Smooth muscle cell (in vitro differentiated cells): ENCODE results near the gene NIPA2. TPM values are rescaled to one million over a fixed set of nuclear protein-coding genes. Genes with fewer than 3 reads are reported as not detected.

ENCODE experiments used
- DNase-seq: peaks from one replicate; lab custom pipeline; 2025; ENCODE audit not compliant: unreplicated experiment; lab: John Stamatoyannopoulos, UW
- H2AFZ ChIP-seq: fragments of 200-600 bp; sonication (generic); 2 replicates; pipeline ENCODE4 v1.6.0; 2016; ENCODE audit warnings: antibody characterized with exemption, low read depth, mild to moderate bottlenecking
- H3F3A ChIP-seq: fragments of 200-600 bp; sonication (generic); 2 replicates; pipeline ENCODE4 v1.6.0; 2017; ENCODE audit warnings: antibody characterized with exemption, low read depth
- H3K27ac ChIP-seq: fragments of 200-600 bp; sonication (generic); 2 replicates; pipeline ENCODE4 v1.5.1; 2016; ENCODE audit warnings: low read depth, mild to moderate bottlenecking
- H3K27me3 ChIP-seq: fragments of 200-600 bp; sonication (generic); 2 replicates; pipeline ENCODE4 v1.6.1; 2016; ENCODE audit warnings: low read depth, mild to moderate bottlenecking
- H3K36me3 ChIP-seq: fragments of 200-600 bp; sonication (generic); 2 replicates; pipeline ENCODE4 v1.5.1; 2016; ENCODE audit warnings: low read depth
- H3K4me1 ChIP-seq: fragments of 200-600 bp; sonication (generic); 2 replicates; pipeline ENCODE4 v1.5.1; 2016; ENCODE audit warnings: low read depth
- H3K4me2 ChIP-seq: fragments of 200-600 bp; sonication (generic); 2 replicates; pipeline ENCODE4 v1.6.0; 2016; ENCODE audit warnings: mild to moderate bottlenecking
- H3K4me3 ChIP-seq: fragments of 200-600 bp; sonication (generic); 2 replicates; pipeline ENCODE4 v1.5.1; 2016; ENCODE audit warnings: mild to moderate bottlenecking
- H3K79me2 ChIP-seq: fragments of 200-600 bp; sonication (generic); 2 replicates; pipeline ENCODE4 v1.6.0; 2016; ENCODE audit warnings: low read depth, mild to moderate bottlenecking
- H3K9ac ChIP-seq: fragments of 200-600 bp; sonication (generic); 2 replicates; pipeline ENCODE4 v1.6.0; 2016; ENCODE audit warnings: low read depth
- H3K9me3 ChIP-seq: fragments of 200-600 bp; sonication (generic); replicated peaks from 2 replicates; pipeline ENCODE4 v1.5.1; 2016; ENCODE audit warnings: low read depth
- H4K20me1 ChIP-seq: fragments of 200-600 bp; sonication (generic); 2 replicates; pipeline ENCODE4 v1.6.0; 2016; ENCODE audit warnings: low read depth
- WGBS: methylation state at CpG from one replicate; pipeline ENCODE4 v1.1.7; 2016; ENCODE audit warnings: low lambda C conversion rate; 5-methylcytosine and 5-hydroxymethylcytosine counted together
- polyA plus RNA-seq: library from polyadenylated mRNA; unstranded; fragments of >200 nt; fragmentation: Nextera tagmentation; extraction: Ambion mirVana; gene quantifications from 2 replicates; pipeline ENCODE4 v1.2.1, GENCODE V29; 2016
- total RNA-seq: library from RNA; depleted of rRNA; stranded (reverse); fragments of >200 nt; gene quantifications from 2 replicates; pipeline ENCODE4 v1.2.3, GENCODE V29; 2014
- TF ChIP-seq, protein P1 (sequence below): fragments of 200-600 bp; sonication (generic); IDR thresholded peaks from 2 replicates; pipeline ENCODE4 v1.5.1; 2017; ENCODE audit warnings: borderline replicate concordance, mild to moderate bottlenecking, antibody characterized with exemption; ENCODE audit not compliant: insufficient read depth, poor library complexity, severe bottlenecking

The NIPA2 gene
- total and polyA plus RNA-seq, 2 experiments from 2014 or later: 44.7 to 70.5 TPM

- H3K4me2 ChIP-seq: no peak overlapping the region
- no peaks in the 10 kb centered on the region for H3K27me3 ChIP-seq
- H3K79me2 ChIP-seq: no peaks in the 10 kb centered on the region
- H3K36me3 ChIP-seq: no peaks in the 10 kb centered on the region
- H3K9me3 ChIP-seq: no peaks in the 10 kb centered on the region
- H2AFZ ChIP-seq: no peak overlapping the region
- H3K4me1 ChIP-seq: no peaks in the 10 kb centered on the region
- peak overlapping the region; percentile 78 for H3K9ac ChIP-seq
- WGBS: 54% methylated on average over 9 of the region's 9 CpGs
- no peak overlapping the region for H3K4me3 ChIP-seq
- H3F3A ChIP-seq: peaks cover 13% of the 10 kb centered on the region
- H4K20me1 ChIP-seq: peaks cover 12% of the 10 kb centered on the region
- peak overlapping the region; percentile 95 for H3K27ac ChIP-seq
- no peak for DNase-seq
- TF ChIP-seq, protein P1, sequence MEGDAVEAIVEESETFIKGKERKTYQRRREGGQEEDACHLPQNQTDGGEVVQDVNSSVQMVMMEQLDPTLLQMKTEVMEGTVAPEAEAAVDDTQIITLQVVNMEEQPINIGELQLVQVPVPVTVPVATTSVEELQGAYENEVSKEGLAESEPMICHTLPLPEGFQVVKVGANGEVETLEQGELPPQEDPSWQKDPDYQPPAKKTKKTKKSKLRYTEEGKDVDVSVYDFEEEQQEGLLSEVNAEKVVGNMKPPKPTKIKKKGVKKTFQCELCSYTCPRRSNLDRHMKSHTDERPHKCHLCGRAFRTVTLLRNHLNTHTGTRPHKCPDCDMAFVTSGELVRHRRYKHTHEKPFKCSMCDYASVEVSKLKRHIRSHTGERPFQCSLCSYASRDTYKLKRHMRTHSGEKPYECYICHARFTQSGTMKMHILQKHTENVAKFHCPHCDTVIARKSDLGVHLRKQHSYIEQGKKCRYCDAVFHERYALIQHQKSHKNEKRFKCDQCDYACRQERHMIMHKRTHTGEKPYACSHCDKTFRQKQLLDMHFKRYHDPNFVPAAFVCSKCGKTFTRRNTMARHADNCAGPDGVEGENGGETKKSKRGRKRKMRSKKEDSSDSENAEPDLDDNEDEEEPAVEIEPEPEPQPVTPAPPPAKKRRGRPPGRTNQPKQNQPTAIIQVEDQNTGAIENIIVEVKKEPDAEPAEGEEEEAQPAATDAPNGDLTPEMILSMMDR: no peak
Observed at GRCh38 chr15:22888120-22888859, 49.8 kb downstream of the NIPA2 start.

DNA sequence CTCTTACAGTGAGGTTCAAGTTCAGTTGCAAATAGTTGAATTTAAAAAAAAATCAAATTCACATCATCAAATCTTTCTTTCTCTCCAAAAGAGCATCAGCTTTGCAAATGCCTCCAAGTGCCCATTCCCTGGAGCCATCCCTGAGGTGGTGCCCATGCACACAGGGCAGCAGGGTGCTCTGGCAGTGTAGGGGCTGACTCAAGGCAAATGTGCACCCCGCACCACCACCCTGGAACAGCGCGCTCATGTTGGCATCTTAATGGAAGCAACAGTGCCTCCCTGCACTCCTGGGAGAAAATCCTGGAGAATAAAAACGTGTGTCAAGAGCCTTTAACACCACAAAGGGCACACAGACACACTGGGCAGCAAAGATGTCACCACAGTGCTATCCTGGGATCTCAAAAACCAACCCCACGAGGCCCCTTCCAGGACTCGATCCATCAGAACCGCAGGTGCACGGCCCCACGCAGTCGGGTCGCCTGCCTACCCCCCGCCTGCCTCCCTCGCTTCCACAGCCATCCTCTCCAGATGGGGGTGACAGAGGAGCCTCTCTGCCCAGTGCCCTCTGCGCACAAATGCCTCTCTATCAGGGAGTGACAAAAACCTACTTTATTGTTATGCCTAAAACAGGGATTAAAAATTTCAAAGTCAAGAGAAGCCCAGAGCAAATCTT is 50.8 kb downstream of the NIPA2 start:
- 96% methylated on average over 14 of the region's 14 CpGs for WGBS
- Histone ChIP-seq H3K4me1 (no peaks in the 10 kb centered on the region), H3K27ac (peak overlapping the region; percentile 95), H3K9ac (peak overlapping the region; percentile 38), H3K36me3 (no peaks in the 10 kb centered on the region), H3K27me3 (no peaks in the 10 kb centered on the region), H3K4me2 (no peak overlapping the region), H4K20me1 (peaks cover 12% of the 10 kb centered on the region), H3K79me2 (no peaks in the 10 kb centered on the region), H3F3A (peaks cover 13% of the 10 kb centered on the region), H3K9me3 (no peaks in the 10 kb centered on the region), H3K4me3 (no peak overlapping the region), H2AFZ (no peak overlapping the region)
- TF ChIP-seq, protein P1: no peak
- DNase-seq: no peak

GRCh38 chr15:22890296-22890695 is 51.8 kb downstream of the NIPA2 start:
- Histone ChIP-seq H3K4me1 (no peaks in the 10 kb centered on the region), H3F3A (peaks cover 13% of the 10 kb centered on the region), H3K79me2 (no peaks in the 10 kb centered on the region), H4K20me1 (peaks cover 12% of the 10 kb centered on the region), H3K27me3 (no peaks in the 10 kb centered on the region), H3K4me2 (no peak overlapping the region), H3K27ac (no peak overlapping the region), H3K9ac (no peak overlapping the region), H3K9me3 (no peaks in the 10 kb centered on the region), H3K4me3 (no peak overlapping the region), H3K36me3 (no peaks in the 10 kb centered on the region), H2AFZ (no peak overlapping the region)
- TF ChIP-seq, protein P1: no peak
- WGBS: 98% methylated on average over 11 of the region's 11 CpGs
- no peak for DNase-seq
